HEK293 (cell line): Measurements from ENCODE around the gene SHROOM3.

Experiments
- TCF7L2 ChIP-seq: IDR thresholded peaks from 2 replicates; pipeline ENCODE4 v1.6.1; 2011; ENCODE audit warnings: low read depth, mild to moderate bottlenecking, inconsistent platforms, low read length, moderate library complexity, borderline replicate concordance
- ZFP41 ChIP-seq: fragments of 450-650 bp; formaldehyde crosslinking; IDR thresholded peaks from 2 replicates; pipeline ENCODE4 v1.5.1; 2016; ENCODE audit warnings: missing biosample characterization, missing genetic modification characterization, borderline replicate concordance
- ZNF146 ChIP-seq: fragments of 450-650 bp; formaldehyde crosslinking; IDR thresholded peaks from 2 replicates; pipeline ENCODE4 v1.5.1; 2016; ENCODE audit warnings: missing biosample characterization, missing genetic modification characterization
- ZNF223 ChIP-seq: fragments of 450-650 bp; formaldehyde crosslinking; IDR thresholded peaks from 2 replicates; pipeline ENCODE4 v1.5.1; 2016; ENCODE audit warnings: missing biosample characterization, missing genetic modification characterization
- ZNF274 ChIP-seq, 2 experiments: fragments of 200-500 bp in 1 of 2; fragments of 450-650 bp in 1 of 2; sonication (Bioruptor generic) in 1 of 2; formaldehyde crosslinking in 1 of 2; IDR thresholded peaks; 2 replicates each; pipeline versions ENCODE4 v1.5.1 to v1.6.1; 2014 to 2016; ENCODE audit warnings: borderline replicate concordance in 1 of 2, inconsistent platforms in 1 of 2, low read length in 1 of 2, missing biosample characterization in 1 of 2, missing genetic modification characterization in 1 of 2
- ZNF561 ChIP-seq: fragments of 450-650 bp; IDR thresholded peaks from 2 replicates; pipeline ENCODE4 v1.5.1; 2018; ENCODE audit warnings: missing biosample characterization, missing genetic modification characterization, borderline replicate concordance
- ZNF768 ChIP-seq: fragments of 450-650 bp; formaldehyde crosslinking; IDR thresholded peaks from 2 replicates; pipeline ENCODE4 v1.5.1; 2018; ENCODE audit warnings: missing biosample characterization, mild to moderate bottlenecking, missing genetic modification characterization
- ZNF776 ChIP-seq: fragments of 450-650 bp; formaldehyde crosslinking; IDR thresholded peaks from 2 replicates; pipeline ENCODE4 v1.5.0; 2017; ENCODE audit warnings: missing biosample characterization, missing genetic modification characterization, borderline replicate concordance
- TF ChIP-seq, protein P1 (sequence below): fragments of 450-650 bp; formaldehyde crosslinking; IDR thresholded peaks from 2 replicates; pipeline ENCODE4 v1.5.1; 2016; ENCODE audit warnings: missing biosample characterization, missing genetic modification characterization
- TF ChIP-seq, protein P2 (sequence below): fragments of 450-650 bp; formaldehyde crosslinking; IDR thresholded peaks from 2 replicates; pipeline ENCODE4 v1.5.1; 2016; ENCODE audit warnings: missing biosample characterization, missing genetic modification characterization
- TF ChIP-seq, protein P3 (sequence below): fragments of 450-650 bp; formaldehyde crosslinking; IDR thresholded peaks from 2 replicates; pipeline ENCODE4 v1.5.1; 2016; ENCODE audit warnings: missing biosample characterization, missing genetic modification characterization

DNA sequence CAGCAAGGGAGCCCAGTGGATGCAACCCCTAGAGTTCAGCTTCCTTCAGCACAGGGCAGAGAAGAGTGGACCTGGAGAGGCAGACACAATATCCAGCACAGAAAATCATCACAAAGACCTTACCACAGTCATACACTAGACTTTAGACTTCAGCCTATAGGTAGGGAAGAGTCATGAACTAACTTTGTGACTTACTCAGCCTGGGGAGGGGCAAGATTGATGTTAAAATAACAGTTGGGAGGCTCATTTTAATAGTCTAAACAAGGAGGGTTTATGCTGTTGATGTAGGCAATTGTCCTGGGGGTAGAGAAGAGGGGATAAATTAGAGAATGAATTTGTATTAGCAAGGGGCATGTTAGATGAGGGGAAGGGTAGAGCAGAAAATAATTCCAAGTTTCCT, 338.7 kb downstream of the SHROOM3 start:
- TF ChIP-seq, protein P1, sequence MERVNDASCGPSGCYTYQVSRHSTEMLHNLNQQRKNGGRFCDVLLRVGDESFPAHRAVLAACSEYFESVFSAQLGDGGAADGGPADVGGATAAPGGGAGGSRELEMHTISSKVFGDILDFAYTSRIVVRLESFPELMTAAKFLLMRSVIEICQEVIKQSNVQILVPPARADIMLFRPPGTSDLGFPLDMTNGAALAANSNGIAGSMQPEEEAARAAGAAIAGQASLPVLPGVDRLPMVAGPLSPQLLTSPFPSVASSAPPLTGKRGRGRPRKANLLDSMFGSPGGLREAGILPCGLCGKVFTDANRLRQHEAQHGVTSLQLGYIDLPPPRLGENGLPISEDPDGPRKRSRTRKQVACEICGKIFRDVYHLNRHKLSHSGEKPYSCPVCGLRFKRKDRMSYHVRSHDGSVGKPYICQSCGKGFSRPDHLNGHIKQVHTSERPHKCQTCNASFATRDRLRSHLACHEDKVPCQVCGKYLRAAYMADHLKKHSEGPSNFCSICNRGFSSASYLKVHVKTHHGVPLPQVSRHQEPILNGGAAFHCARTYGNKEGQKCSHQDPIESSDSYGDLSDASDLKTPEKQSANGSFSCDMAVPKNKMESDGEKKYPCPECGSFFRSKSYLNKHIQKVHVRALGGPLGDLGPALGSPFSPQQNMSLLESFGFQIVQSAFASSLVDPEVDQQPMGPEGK (tag by site-specific recombination) = no peak
- TF ChIP-seq ZNF776 (tag by site-specific recombination) (no peak), ZFP41 (tag by site-specific recombination) (no peak), TCF7L2 (no peak), ZNF561 (tag by site-specific recombination) (no peak), ZNF274 (IDR thresholded peaks at IDR 0.05; ENCODE audit: low read length) (no peak), ZNF274 (tag by site-specific recombination; IDR thresholded peaks at IDR 0.05; ENCODE audit: borderline replicate concordance) (no peak), ZNF768 (tag by site-specific recombination) (no peak), ZNF146 (no peak), ZNF223 (no peak)
- TF ChIP-seq, protein P2, sequence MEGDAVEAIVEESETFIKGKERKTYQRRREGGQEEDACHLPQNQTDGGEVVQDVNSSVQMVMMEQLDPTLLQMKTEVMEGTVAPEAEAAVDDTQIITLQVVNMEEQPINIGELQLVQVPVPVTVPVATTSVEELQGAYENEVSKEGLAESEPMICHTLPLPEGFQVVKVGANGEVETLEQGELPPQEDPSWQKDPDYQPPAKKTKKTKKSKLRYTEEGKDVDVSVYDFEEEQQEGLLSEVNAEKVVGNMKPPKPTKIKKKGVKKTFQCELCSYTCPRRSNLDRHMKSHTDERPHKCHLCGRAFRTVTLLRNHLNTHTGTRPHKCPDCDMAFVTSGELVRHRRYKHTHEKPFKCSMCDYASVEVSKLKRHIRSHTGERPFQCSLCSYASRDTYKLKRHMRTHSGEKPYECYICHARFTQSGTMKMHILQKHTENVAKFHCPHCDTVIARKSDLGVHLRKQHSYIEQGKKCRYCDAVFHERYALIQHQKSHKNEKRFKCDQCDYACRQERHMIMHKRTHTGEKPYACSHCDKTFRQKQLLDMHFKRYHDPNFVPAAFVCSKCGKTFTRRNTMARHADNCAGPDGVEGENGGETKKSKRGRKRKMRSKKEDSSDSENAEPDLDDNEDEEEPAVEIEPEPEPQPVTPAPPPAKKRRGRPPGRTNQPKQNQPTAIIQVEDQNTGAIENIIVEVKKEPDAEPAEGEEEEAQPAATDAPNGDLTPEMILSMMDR (tag by site-specific recombination) = no peak
- TF ChIP-seq, protein P3, sequence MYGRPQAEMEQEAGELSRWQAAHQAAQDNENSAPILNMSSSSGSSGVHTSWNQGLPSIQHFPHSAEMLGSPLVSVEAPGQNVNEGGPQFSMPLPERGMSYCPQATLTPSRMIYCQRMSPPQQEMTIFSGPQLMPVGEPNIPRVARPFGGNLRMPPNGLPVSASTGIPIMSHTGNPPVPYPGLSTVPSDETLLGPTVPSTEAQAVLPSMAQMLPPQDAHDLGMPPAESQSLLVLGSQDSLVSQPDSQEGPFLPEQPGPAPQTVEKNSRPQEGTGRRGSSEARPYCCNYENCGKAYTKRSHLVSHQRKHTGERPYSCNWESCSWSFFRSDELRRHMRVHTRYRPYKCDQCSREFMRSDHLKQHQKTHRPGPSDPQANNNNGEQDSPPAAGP (tag by site-specific recombination) = no peak
